SK-N-SH (cell line): ENCODE measurements around the gene NFASC. TPM values are rescaled to one million over a fixed set of nuclear protein-coding genes. Genes with fewer than 3 reads are reported as not detected.

Experiments used
- CTCF ChIA-PET: fragments of 300-600, 350-600 bp; formaldehyde crosslinking; extraction: SDS; loops from one replicate; lab custom pipeline; 2021; lab: Yijun Ruan, JAX
- POLR2A ChIA-PET: fragments of 350-600 bp; sonication (Branson Sonifier 250); formaldehyde crosslinking; extraction: SDS; loops from one replicate; lab custom pipeline; 2020; ENCODE audit warnings: antibody characterized with exemption, inconsistent platforms; lab: Yijun Ruan, JAX
- DNase-seq: peaks from one replicate; pipeline ENCODE4 v3.0.0; 2012
- H2AFZ ChIP-seq: fragments of 200-600 bp; sonication (generic); 2 replicates; pipeline ENCODE4 v1.8.1; 2016; ENCODE audit warnings: antibody characterized with exemption, mild to moderate bottlenecking, low read depth
- H3F3A ChIP-seq: fragments of 200-600 bp; sonication (generic); replicated peaks from 2 replicates; pipeline ENCODE3; 2016; ENCODE audit warnings: antibody characterized with exemption, mild to moderate bottlenecking; ENCODE audit not compliant: insufficient read depth
- H3K27ac ChIP-seq, 2 experiments: fragments of 200-500 bp in 1 of 2; fragments of 200-600 bp in 1 of 2; sonication (Bioruptor generic) in 1 of 2; sonication (generic), shearing (Covaris generic) in 1 of 2; 2 replicates each; pipeline versions ENCODE4 v1.5.1 to v1.6.1; 2014 to 2016; ENCODE audit warnings: low read depth in 2 of 2, inconsistent platforms in 1 of 2, low read length in 1 of 2, mild to moderate bottlenecking in 1 of 2, mixed read lengths in 1 of 2
- H3K27me3 ChIP-seq: fragments of 200-600 bp; sonication (generic), shearing (Covaris generic); 2 replicates; pipeline ENCODE4 v1.6.1; 2016; ENCODE audit warnings: mixed run types; ENCODE audit not compliant: insufficient read depth
- H3K36me3 ChIP-seq, 2 experiments: fragments of 200-500 bp in 1 of 2; fragments of 200-600 bp in 1 of 2; sonication (Bioruptor generic) in 1 of 2; sonication (generic) in 1 of 2; replicated peaks in 1 of 2; 2 replicates each; pipeline versions ENCODE3 to v1.5.1; 2014 to 2016; ENCODE audit warnings: low read length in 1 of 2, mild to moderate bottlenecking in 1 of 2; ENCODE audit not compliant: insufficient read depth in 2 of 2, control insufficient read depth in 1 of 2
- H3K4me1 ChIP-seq, 2 experiments: fragments of 200-500 bp in 1 of 2; fragments of 200-600 bp in 1 of 2; sonication (Bioruptor generic) in 1 of 2; sonication (generic), shearing (Covaris generic) in 1 of 2; 2 replicates each; pipeline versions ENCODE4 v1.5.1 to v1.6.1; 2014 to 2016; ENCODE audit warnings: low read depth in 1 of 2, low read length in 1 of 2, mixed run types in 1 of 2; ENCODE audit not compliant: insufficient read depth in 2 of 2, control insufficient read depth in 1 of 2
- H3K4me2 ChIP-seq: fragments of 200-600 bp; sonication (generic), shearing (Covaris generic); 2 replicates; pipeline ENCODE4 v1.6.1; 2017; ENCODE audit warnings: mixed run types
- H3K4me3 ChIP-seq, 2 experiments: fragments of 200-500 bp in 1 of 2; fragments of 200-600 bp in 1 of 2; sonication (Bioruptor generic) in 1 of 2; sonication (generic), shearing (Covaris generic) in 1 of 2; 2 replicates each; pipeline versions ENCODE4 v1.5.1 to v1.8.1; 2014 to 2016; ENCODE audit warnings: low read depth in 2 of 2, inconsistent platforms in 1 of 2, low read length in 1 of 2, mild to moderate bottlenecking in 1 of 2, mixed read lengths in 1 of 2, moderate library complexity in 1 of 2
- H3K79me2 ChIP-seq: fragments of 200-600 bp; sonication (generic); 2 replicates; pipeline ENCODE4 v1.8.1; 2017; ENCODE audit warnings: mild to moderate bottlenecking; ENCODE audit not compliant: insufficient read depth
- H3K9ac ChIP-seq: fragments of 200-600 bp; sonication (generic); 2 replicates; pipeline ENCODE4 v1.6.1; 2017; ENCODE audit warnings: mixed run types
- H3K9me2 ChIP-seq: fragments of 200-600 bp; sonication (generic); 2 replicates; pipeline ENCODE4 v1.6.1; 2017; ENCODE audit warnings: mixed run types
- H3K9me3 ChIP-seq: fragments of 200-600 bp; sonication (generic); 2 replicates; pipeline ENCODE4 v1.6.1; 2017; ENCODE audit warnings: mixed run types, mild to moderate bottlenecking, moderate library complexity
- H4K20me1 ChIP-seq: fragments of 200-600 bp; sonication (generic); 2 replicates; pipeline ENCODE4 v1.6.1; 2017; ENCODE audit warnings: mild to moderate bottlenecking, mixed run types; ENCODE audit not compliant: insufficient read depth
- CHD2 ChIP-seq: fragments of 150-350 bp; IDR thresholded peaks from 2 replicates; pipeline ENCODE4 v1.6.1; 2018; ENCODE audit warnings: low read length; ENCODE audit not compliant: partially characterized antibody
- CTCF ChIP-seq: fragments of 200-600 bp; sonication (generic); IDR thresholded peaks from 2 replicates; pipeline ENCODE4 v1.6.1; 2017; ENCODE audit warnings: antibody characterized with exemption, mild to moderate bottlenecking, moderate library complexity
- ELF1 ChIP-seq: IDR thresholded peaks from 2 replicates; pipeline ENCODE4 v1.4.0; 2012
- EP300 ChIP-seq, 2 experiments: IDR thresholded peaks; 2 replicates each; pipeline versions ENCODE4 v1.4.0 to v1.6.1; 2012; ENCODE audit warnings: borderline replicate concordance in 1 of 2, low read depth in 1 of 2, low read length in 1 of 2
- EZH2phosphoT487 ChIP-seq: fragments of 200-600 bp; sonication (generic); IDR thresholded peaks from 2 replicates; pipeline ENCODE4 v1.6.1; 2017; ENCODE audit warnings: low read depth, mixed run types, mild to moderate bottlenecking, antibody characterized with exemption, moderate library complexity, borderline replicate concordance
- FOXJ3 ChIP-seq: sonication (generic); formaldehyde crosslinking; IDR thresholded peaks from 2 replicates; pipeline ENCODE4 v1.5.1; 2020; ENCODE audit warnings: mild to moderate bottlenecking, missing genetic modification reagents
- FOXM1 ChIP-seq: IDR thresholded peaks from 2 replicates; pipeline ENCODE4 v1.4.0; 2012; ENCODE audit warnings: low read depth, mild to moderate bottlenecking
- GABPA ChIP-seq: IDR thresholded peaks from 2 replicates; pipeline ENCODE4 v1.4.0; 2012; ENCODE audit warnings: low read depth, mild to moderate bottlenecking
- REST ChIP-seq: IDR thresholded peaks from 2 replicates; pipeline ENCODE4 v1.6.1; 2012; ENCODE audit warnings: mild to moderate bottlenecking, low read depth, low read length, moderate library complexity
- SMC3 ChIP-seq: IDR thresholded peaks from 2 replicates; pipeline ENCODE4 v1.6.1; 2012; ENCODE audit warnings: low read depth, low read length, improper control_type of control experiment
- USF1 ChIP-seq: IDR thresholded peaks from 2 replicates; pipeline ENCODE4 v1.4.0; 2012; ENCODE audit warnings: low read depth, borderline replicate concordance
- WGBS: methylation state at CpG from one replicate; pipeline ENCODE4 v1.1.6; 2017; ENCODE audit warnings: low lambda C conversion rate; 5-methylcytosine and 5-hydroxymethylcytosine counted together
- polyA plus RNA-seq, 3 experiments: library from polyadenylated mRNA; depleted of rRNA; stranded (reverse); fragments of >200 nt; gene quantifications; 2 replicates each; pipeline ENCODE4 v1.2.3, GENCODE V29; 2012
- TF ChIP-seq, protein P1 (sequence below): fragments of 150-350 bp; IDR thresholded peaks from 2 replicates; pipeline ENCODE4 v1.6.1; 2017; ENCODE audit warnings: antibody characterized with exemption, low read length, low read depth, borderline replicate concordance
- TF ChIP-seq, protein P2 (sequence below): fragments of 150-350 bp; IDR thresholded peaks from 2 replicates; pipeline ENCODE4 v1.6.1; 2016; ENCODE audit warnings: mild to moderate bottlenecking, low read depth, low read length

Gene NFASC
- 4.6 and 6.0 TPM in 2 replicates for polyA plus RNA-seq (2012; rRNA removed)
- polyA plus RNA-seq (2012; cell fraction: cytosol; rRNA removed): 2.2 and 3.3 TPM in 2 replicates
- 11.5 and 11.6 TPM in 2 replicates for polyA plus RNA-seq (2012; cell fraction: nucleus; rRNA removed)

GRCh38 chr1:204870160-204870912, at the start of gene NFASC:
NFASC (plus strand) TSS chr1:204870862; CDS start chr1:204944316, 73,454 bp downstream.
- Histone ChIP-seq H3K27me3 (no peaks in the 10 kb centered on the region), H3K9me2 (no peaks in the 10 kb centered on the region), H3K4me2 (no peak within 1 kb of the TSS), H4K20me1 (no peaks in the 10 kb centered on the region), H3K36me3 (no peaks in the 10 kb centered on the region), H3K79me2 (no peaks in the 10 kb centered on the region), H3K9ac (no peak within 1 kb of the TSS), H3F3A (no peaks in the 10 kb centered on the region), H3K4me1 (no peaks in the 10 kb centered on the region), H3K9me3 (no peaks in the 10 kb centered on the region), H3K4me3 (no peak within 1 kb of the TSS), H3K27ac (no peak within 1 kb of the TSS), H2AFZ (no peak within 1 kb of the TSS)
- CTCF ChIA-PET: interaction anchor here (1.2 to 1.5 kb wide), 2 partner anchors 13 to 63 kb away, joined by 3 to 5 read pairs; no protein-coding TSS in a partner anchor
- DNase-seq: no peak
- POLR2A ChIA-PET: no interaction called here
- WGBS: 67% methylated on average over 15 of the region's 19 CpGs
- no peak for TF ChIP-seq ELF1
- TF ChIP-seq REST: no peak
- TF ChIP-seq EP300 (IDR thresholded peaks at IDR 0.05; ENCODE audit: borderline replicate concordance in 1 of 2, low read depth in 1 of 2, low read length in 1 of 2): no peak
- TF ChIP-seq, protein P1, sequence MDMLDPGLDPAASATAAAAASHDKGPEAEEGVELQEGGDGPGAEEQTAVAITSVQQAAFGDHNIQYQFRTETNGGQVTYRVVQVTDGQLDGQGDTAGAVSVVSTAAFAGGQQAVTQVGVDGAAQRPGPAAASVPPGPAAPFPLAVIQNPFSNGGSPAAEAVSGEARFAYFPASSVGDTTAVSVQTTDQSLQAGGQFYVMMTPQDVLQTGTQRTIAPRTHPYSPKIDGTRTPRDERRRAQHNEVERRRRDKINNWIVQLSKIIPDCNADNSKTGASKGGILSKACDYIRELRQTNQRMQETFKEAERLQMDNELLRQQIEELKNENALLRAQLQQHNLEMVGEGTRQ: no peak
- TF ChIP-seq, protein P2, sequence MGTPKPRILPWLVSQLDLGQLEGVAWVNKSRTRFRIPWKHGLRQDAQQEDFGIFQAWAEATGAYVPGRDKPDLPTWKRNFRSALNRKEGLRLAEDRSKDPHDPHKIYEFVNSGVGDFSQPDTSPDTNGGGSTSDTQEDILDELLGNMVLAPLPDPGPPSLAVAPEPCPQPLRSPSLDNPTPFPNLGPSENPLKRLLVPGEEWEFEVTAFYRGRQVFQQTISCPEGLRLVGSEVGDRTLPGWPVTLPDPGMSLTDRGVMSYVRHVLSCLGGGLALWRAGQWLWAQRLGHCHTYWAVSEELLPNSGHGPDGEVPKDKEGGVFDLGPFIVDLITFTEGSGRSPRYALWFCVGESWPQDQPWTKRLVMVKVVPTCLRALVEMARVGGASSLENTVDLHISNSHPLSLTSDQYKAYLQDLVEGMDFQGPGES: no peak
- TF ChIP-seq FOXJ3: no peak
- no peak for TF ChIP-seq SMC3
- TF ChIP-seq CHD2: no peak
- TF ChIP-seq GABPA: no peak
- no peak for TF ChIP-seq EZH2phosphoT487
- TF ChIP-seq USF1: no peak
- TF ChIP-seq FOXM1: no peak
- no peak for TF ChIP-seq CTCF
